ENCODE results near the gene ZC3HAV1. TPM values are rescaled to one million over a fixed set of nuclear protein-coding genes. Genes with fewer than 3 reads are reported as not detected.
"Not testable (repeated sequence)": the region's sequence is repeated elsewhere in the genome, so short reads cannot be mapped to it uniquely, and the experiment has no call there.

ZC3HAV1 gene
- total and polyA plus RNA-seq, 2 of the 13 experiments (the other 11 are each of a cell fraction or from before 2014, with no cell fraction given): 12.7 to 23.7 TPM

GRCh38 chr7:139025861-139026260 is 83.7 kb downstream of the ZC3HAV1 start:
- H3K4me3 ChIP-seq (replicated peaks in 1 of 3; ENCODE audit: insufficient read depth in 1 of 3, low read depth in 2 of 3, low read length in 3 of 3); H3K4me2 ChIP-seq (ENCODE audit: low read depth, low read length); DNase-seq (ENCODE audit: low spot score); H3K79me2 ChIP-seq (ENCODE audit: insufficient read depth, low read length); POLR2A ChIA-PET; H4K20me1 ChIP-seq (ENCODE audit: insufficient read depth, low read length); in situ Hi-C loops (cut with HindIII; ENCODE audit: extremely low pct_ligation_motif_present, low pct_unique_long_range_greater_than_20kb); FAIRE-seq; intact Hi-C loops (cut with micrococcal nuclease; ENCODE audit: unreplicated experiment); H3K27ac ChIP-seq (ENCODE audit: extremely low read length, insufficient read depth, low read length); H3K27me3 ChIP-seq (ENCODE audit: control insufficient read depth in 1 of 2, insufficient read depth in 2 of 2, low read length in 2 of 2); ATAC-seq; H2AFZ ChIP-seq (ENCODE audit: low read length); H3K9ac ChIP-seq (ENCODE audit: insufficient read depth, low read depth, low read length); CTCF ChIA-PET (ENCODE audit: low intra/inter-chr PET ratio, low total read pairs); H3K9me3 ChIP-seq (ENCODE audit: low read length); BruUV-seq (replicated peaks): not testable (repeated sequence)
- WGBS (ENCODE audit: low lambda C conversion rate): 62% methylated on average over 5 of the region's 5 CpGs
- peaks cover 0 to 11% of the 10 kb centered on the region in 2 experiments; a peak in 3 of 5 replicates for H3K36me3 ChIP-seq (replicated peaks in 1 of 2; ENCODE audit: control insufficient read depth in 1 of 2, insufficient read depth in 2 of 2, low read length in 2 of 2)
- H3K4me1 ChIP-seq (ENCODE audit: insufficient read depth, low read length): peaks cover 17% of the 10 kb centered on the region

- peaks cover 0 to 11% of the 10 kb centered on the region in 2 experiments; a peak in 3 of 5 replicates for H3K36me3 ChIP-seq (replicated peaks in 1 of 2; ENCODE audit: control insufficient read depth in 1 of 2, insufficient read depth in 2 of 2, low read length in 2 of 2)
- H4K20me1 ChIP-seq (ENCODE audit: insufficient read depth, low read length): no peaks in the 10 kb centered on the region
- ChIA-PET POLR2A (no interaction called here), CTCF (ENCODE audit: low intra/inter-chr PET ratio, low total read pairs) (no interaction called here)
- H3K9ac ChIP-seq (ENCODE audit: insufficient read depth, low read depth, low read length): no peak overlapping the region
- H3K4me2 ChIP-seq (ENCODE audit: low read depth, low read length): no peak overlapping the region
- H3K79me2 ChIP-seq (ENCODE audit: insufficient read depth, low read length): no peaks in the 10 kb centered on the region
- TF ChIP-seq IKZF1 (IDR thresholded peaks at IDR 0.05) (no peak), HNRNPK (IDR thresholded peaks at IDR 0.05; ENCODE audit: low read depth, low read length, poor library complexity, severe bottlenecking) (no peak), ZBTB26 (CRISPR knock-in tag; IDR thresholded peaks at IDR 0.05; ENCODE audit: borderline replicate concordance) (no peak), MATR3 (CRISPR knock-in tag; IDR thresholded peaks at IDR 0.05) (no peak), HNRNPUL1 (IDR thresholded peaks at IDR 0.05; ENCODE audit: low read depth, low read length) (no peak), ZNF616 (CRISPR knock-in tag; IDR thresholded peaks at IDR 0.05; ENCODE audit: low read depth) (no peak), FLYWCH1 (CRISPR knock-in tag; IDR thresholded peaks at IDR 0.05) (no peak)
- TF ChIP-seq, protein P1, sequence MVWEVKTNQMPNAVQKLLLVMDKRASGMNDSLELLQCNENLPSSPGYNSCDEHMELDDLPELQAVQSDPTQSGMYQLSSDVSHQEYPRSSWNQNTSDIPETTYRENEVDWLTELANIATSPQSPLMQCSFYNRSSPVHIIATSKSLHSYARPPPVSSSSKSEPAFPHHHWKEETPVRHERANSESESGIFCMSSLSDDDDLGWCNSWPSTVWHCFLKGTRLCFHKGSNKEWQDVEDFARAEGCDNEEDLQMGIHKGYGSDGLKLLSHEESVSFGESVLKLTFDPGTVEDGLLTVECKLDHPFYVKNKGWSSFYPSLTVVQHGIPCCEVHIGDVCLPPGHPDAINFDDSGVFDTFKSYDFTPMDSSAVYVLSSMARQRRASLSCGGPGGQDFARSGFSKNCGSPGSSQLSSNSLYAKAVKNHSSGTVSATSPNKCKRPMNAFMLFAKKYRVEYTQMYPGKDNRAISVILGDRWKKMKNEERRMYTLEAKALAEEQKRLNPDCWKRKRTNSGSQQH (CRISPR knock-in tag; IDR thresholded peaks at IDR 0.05; ENCODE audit: low read depth): no peak
- TF ChIP-seq, protein P2, sequence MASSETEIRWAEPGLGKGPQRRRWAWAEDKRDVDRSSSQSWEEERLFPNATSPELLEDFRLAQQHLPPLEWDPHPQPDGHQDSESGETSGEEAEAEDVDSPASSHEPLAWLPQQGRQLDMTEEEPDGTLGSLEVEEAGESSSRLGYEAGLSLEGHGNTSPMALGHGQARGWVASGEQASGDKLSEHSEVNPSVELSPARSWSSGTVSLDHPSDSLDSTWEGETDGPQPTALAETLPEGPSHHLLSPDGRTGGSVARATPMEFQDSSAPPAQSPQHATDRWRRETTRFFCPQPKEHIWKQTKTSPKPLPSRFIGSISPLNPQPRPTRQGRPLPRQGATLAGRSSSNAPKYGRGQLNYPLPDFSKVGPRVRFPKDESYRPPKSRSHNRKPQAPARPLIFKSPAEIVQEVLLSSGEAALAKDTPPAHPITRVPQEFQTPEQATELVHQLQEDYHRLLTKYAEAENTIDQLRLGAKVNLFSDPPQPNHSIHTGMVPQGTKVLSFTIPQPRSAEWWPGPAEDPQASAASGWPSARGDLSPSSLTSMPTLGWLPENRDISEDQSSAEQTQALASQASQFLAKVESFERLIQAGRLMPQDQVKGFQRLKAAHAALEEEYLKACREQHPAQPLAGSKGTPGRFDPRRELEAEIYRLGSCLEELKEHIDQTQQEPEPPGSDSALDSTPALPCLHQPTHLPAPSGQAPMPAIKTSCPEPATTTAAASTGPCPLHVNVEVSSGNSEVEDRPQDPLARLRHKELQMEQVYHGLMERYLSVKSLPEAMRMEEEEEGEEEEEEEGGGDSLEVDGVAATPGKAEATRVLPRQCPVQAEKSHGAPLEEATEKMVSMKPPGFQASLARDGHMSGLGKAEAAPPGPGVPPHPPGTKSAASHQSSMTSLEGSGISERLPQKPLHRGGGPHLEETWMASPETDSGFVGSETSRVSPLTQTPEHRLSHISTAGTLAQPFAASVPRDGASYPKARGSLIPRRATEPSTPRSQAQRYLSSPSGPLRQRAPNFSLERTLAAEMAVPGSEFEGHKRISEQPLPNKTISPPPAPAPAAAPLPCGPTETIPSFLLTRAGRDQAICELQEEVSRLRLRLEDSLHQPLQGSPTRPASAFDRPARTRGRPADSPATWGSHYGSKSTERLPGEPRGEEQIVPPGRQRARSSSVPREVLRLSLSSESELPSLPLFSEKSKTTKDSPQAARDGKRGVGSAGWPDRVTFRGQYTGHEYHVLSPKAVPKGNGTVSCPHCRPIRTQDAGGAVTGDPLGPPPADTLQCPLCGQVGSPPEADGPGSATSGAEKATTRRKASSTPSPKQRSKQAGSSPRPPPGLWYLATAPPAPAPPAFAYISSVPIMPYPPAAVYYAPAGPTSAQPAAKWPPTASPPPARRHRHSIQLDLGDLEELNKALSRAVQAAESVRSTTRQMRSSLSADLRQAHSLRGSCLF (CRISPR knock-in tag; IDR thresholded peaks at IDR 0.05; ENCODE audit: borderline replicate concordance): no peak
- DNase-seq (ENCODE audit: low spot score) (no peak), ATAC-seq (no peak), FAIRE-seq (no peak)
- in situ Hi-C loops (cut with HindIII; ENCODE audit: extremely low pct_ligation_motif_present, low pct_unique_long_range_greater_than_20kb): no loop called here
- no peaks in the 10 kb centered on the region for H3K27me3 ChIP-seq (ENCODE audit: control insufficient read depth in 1 of 2, insufficient read depth in 2 of 2, low read length in 2 of 2)
- no peak overlapping the region for H2AFZ ChIP-seq (ENCODE audit: low read length)
- intact Hi-C loops (cut with micrococcal nuclease; ENCODE audit: unreplicated experiment): no loop called here
- H3K27ac ChIP-seq (ENCODE audit: extremely low read length, insufficient read depth, low read length): no peak overlapping the region
- no TSS peak for BruUV-seq (replicated peaks)
- no peaks in the 10 kb centered on the region for H3K4me1 ChIP-seq (ENCODE audit: insufficient read depth, low read length)
- 64% methylated on average over 5 of the region's 5 CpGs for WGBS (ENCODE audit: low lambda C conversion rate)
- no peaks in the 10 kb centered on the region for H3K9me3 ChIP-seq (ENCODE audit: low read length)
- no peak overlapping the region for H3K4me3 ChIP-seq (replicated peaks in 1 of 3; ENCODE audit: insufficient read depth in 1 of 3, low read depth in 2 of 3, low read length in 3 of 3)
Observed at GRCh38 chr7:139023076-139023475, 86.4 kb downstream of the ZC3HAV1 start.
